Neural cell (in vitro differentiated cells): ENCODE results near the gene GLT1D1. TPM values are rescaled to one million over a fixed set of nuclear protein-coding genes. Genes with fewer than 3 reads are reported as not detected.

ENCODE experiments used
- H2AFZ ChIP-seq: fragments of 200-600, 300-800 bp; sonication (generic), shearing (Covaris generic); 2 replicates; pipeline ENCODE4 v1.6.0; 2014; ENCODE audit warnings: low read depth, mild to moderate bottlenecking, antibody characterized with exemption, low read length, moderate library complexity
- H3F3A ChIP-seq: fragments of 200-600 bp; shearing (Covaris generic); 2 replicates; pipeline ENCODE4 v1.6.1; 2016; ENCODE audit warnings: mild to moderate bottlenecking, moderate library complexity, mixed read lengths, antibody characterized with exemption, low read length; ENCODE audit not compliant: insufficient read depth, poor library complexity, severe bottlenecking
- H3K27ac ChIP-seq: fragments of 200-600, 300-800 bp; sonication (generic), shearing (Covaris generic); 2 replicates; pipeline ENCODE4 v1.5.1; 2014; ENCODE audit warnings: mild to moderate bottlenecking, low read length, moderate library complexity
- H3K27me3 ChIP-seq: fragments of 300-800, 200-600 bp; sonication (generic), shearing (Covaris generic); 2 replicates; pipeline ENCODE4 v1.6.0; 2014; ENCODE audit warnings: mild to moderate bottlenecking, low read depth, low read length, moderate library complexity; ENCODE audit not compliant: insufficient read depth
- H3K36me3 ChIP-seq: fragments of 300-800, 200-600 bp; sonication (generic), shearing (Covaris generic); 2 replicates; pipeline ENCODE4 v1.5.1; 2014; ENCODE audit warnings: mild to moderate bottlenecking, antibody characterized with exemption, low read length, moderate library complexity; ENCODE audit not compliant: insufficient read depth
- H3K4me2 ChIP-seq: fragments of 300-800, 200-600 bp; sonication (generic), shearing (Covaris generic); 2 replicates; pipeline ENCODE4 v1.6.0; 2014; ENCODE audit warnings: mild to moderate bottlenecking, low read length
- H3K4me3 ChIP-seq: fragments of 300-800, 200-600 bp; sonication (generic), shearing (Covaris generic); 2 replicates; pipeline ENCODE4 v1.5.1; 2014; ENCODE audit warnings: mild to moderate bottlenecking, low read length, moderate library complexity
- H3K79me2 ChIP-seq: fragments of 200-600 bp; shearing (Covaris generic); replicated peaks from 2 replicates; pipeline ENCODE4 v1.6.0; 2014; ENCODE audit warnings: mild to moderate bottlenecking, low read length, moderate library complexity; ENCODE audit not compliant: insufficient read depth
- H3K9ac ChIP-seq: fragments of 300-800, 200-600 bp; sonication (generic), shearing (Covaris generic); 2 replicates; pipeline ENCODE4 v1.6.1; 2016; ENCODE audit warnings: mild to moderate bottlenecking, low read length, mixed read lengths
- H3K9me2 ChIP-seq: fragments of 200-600 bp; shearing (Covaris generic); 2 replicates; pipeline ENCODE4 v1.6.1; 2016; ENCODE audit warnings: mild to moderate bottlenecking, low read length, mixed read lengths; ENCODE audit not compliant: insufficient read depth
- H3K9me3 ChIP-seq: fragments of 200-600, 300-800 bp; sonication (generic), shearing (Covaris generic); 2 replicates; pipeline ENCODE4 v1.6.1; 2016; ENCODE audit warnings: mild to moderate bottlenecking, mixed run types, low read length, moderate library complexity, mixed read lengths
- H4K20me1 ChIP-seq: fragments of 200-600 bp; shearing (Covaris generic); 2 replicates; pipeline ENCODE4 v1.6.1; 2016; ENCODE audit warnings: mild to moderate bottlenecking, mixed run types; ENCODE audit not compliant: insufficient read depth
- CTCF ChIP-seq: fragments of 450-650 bp; IDR thresholded peaks from 2 replicates; pipeline ENCODE4 v1.5.1; 2014; ENCODE audit warnings: antibody characterized with exemption, mild to moderate bottlenecking, moderate library complexity; ENCODE audit not compliant: poor library complexity, severe bottlenecking
- EP300 ChIP-seq: fragments of 450-650 bp; conservative IDR thresholded peaks from 2 replicates; pipeline ENCODE4 v1.6.1; 2014; ENCODE audit warnings: antibody characterized with exemption, mild to moderate bottlenecking, moderate library complexity; ENCODE audit not compliant: poor library complexity, severe bottlenecking
- EZH2 ChIP-seq: fragments of 200-600, 300-800 bp; shearing (Covaris generic), sonication (generic); IDR thresholded peaks from 2 replicates; pipeline ENCODE4 v1.6.1; 2014; ENCODE audit warnings: antibody characterized with exemption, low read length, borderline replicate concordance, mild to moderate bottlenecking; ENCODE audit not compliant: insufficient read depth, poor library complexity, severe bottlenecking
- MXI1 ChIP-seq: fragments of 450-650 bp; conservative IDR thresholded peaks from 2 replicates; pipeline ENCODE4 v1.6.1; 2014; ENCODE audit warnings: antibody characterized with exemption, mild to moderate bottlenecking; ENCODE audit not compliant: poor library complexity, severe bottlenecking
- POLR2AphosphoS5 ChIP-seq: IDR thresholded peaks from 2 replicates; pipeline ENCODE4 v1.6.1; 2012
- RAD21 ChIP-seq: fragments of 450-650 bp; conservative IDR thresholded peaks from 2 replicates; pipeline ENCODE4 v1.6.1; 2014; ENCODE audit warnings: antibody characterized with exemption, mild to moderate bottlenecking, moderate library complexity
- REST ChIP-seq: IDR thresholded peaks from 2 replicates; pipeline ENCODE4 v1.6.1; 2012; ENCODE audit warnings: borderline replicate concordance
- SMC3 ChIP-seq: fragments of 450-650 bp; conservative IDR thresholded peaks from 2 replicates; pipeline ENCODE4 v1.6.1; 2014; ENCODE audit warnings: antibody characterized with exemption, mild to moderate bottlenecking, moderate library complexity; ENCODE audit not compliant: poor library complexity
- TAF1 ChIP-seq: IDR thresholded peaks from 2 replicates; pipeline ENCODE4 v1.6.1; 2012; ENCODE audit warnings: low read depth
- polyA plus RNA-seq: library from polyadenylated mRNA; depleted of rRNA; stranded (reverse); fragments of >200 nt; gene quantifications from 2 replicates; pipeline ENCODE4 v1.2.3, GENCODE V29; 2014

The GLT1D1 gene
- polyA plus RNA-seq, 1 donor from 2014 or later: 3.9 TPM

- Histone ChIP-seq H3K27ac (no peak overlapping the region), H3K9me2 (no peaks in the 10 kb centered on the region), H3K9ac (no peak overlapping the region), H3F3A (peaks cover 10% of the 10 kb centered on the region), H2AFZ (no peak overlapping the region), H3K4me3 (no peak overlapping the region), H3K79me2 (peaks cover 48% of the 10 kb centered on the region), H4K20me1 (no peaks in the 10 kb centered on the region), H3K9me3 (no peaks in the 10 kb centered on the region), H3K36me3 (no peaks in the 10 kb centered on the region), H3K27me3 (no peaks in the 10 kb centered on the region), H3K4me2 (no peak overlapping the region)
- TF ChIP-seq POLR2AphosphoS5 (no peak), SMC3 (no peak), RAD21 (no peak), MXI1 (no peak), REST (no peak), TAF1 (no peak), EZH2 (no peak), CTCF (no peak), EP300 (no peak)
These were observed 38.6 kb upstream of the GLT1D1 start for GRCh38 chr12:128814411-128815261.

GRCh38 chr12:128815779-128816642 lies 37.3 kb upstream of the GLT1D1 start:
- H3K4me2 ChIP-seq: no peak overlapping the region
- H3F3A ChIP-seq: peaks cover 6% of the 10 kb centered on the region
- no peaks in the 10 kb centered on the region for H4K20me1 ChIP-seq
- no peaks in the 10 kb centered on the region for H3K27me3 ChIP-seq
- no peak overlapping the region for H3K27ac ChIP-seq
- no peaks in the 10 kb centered on the region for H3K9me3 ChIP-seq
- H3K36me3 ChIP-seq: peaks cover 12% of the 10 kb centered on the region
- H3K79me2 ChIP-seq: peaks cover 61% of the 10 kb centered on the region
- no peaks in the 10 kb centered on the region for H3K9me2 ChIP-seq
- no peak overlapping the region for H2AFZ ChIP-seq
- no peak overlapping the region for H3K9ac ChIP-seq
- TF ChIP-seq RAD21 (no peak), MXI1 (no peak), EZH2 (no peak), POLR2AphosphoS5 (no peak)
- H3K4me3 ChIP-seq: no peak overlapping the region
